HepG2 (cell line): ENCODE data around the gene ETFA. TPM values are rescaled to one million over a fixed set of nuclear protein-coding genes. Genes with fewer than 3 reads are reported as not detected.

ENCODE experiments used
- ADNP ChIP-seq: sonication (generic); formaldehyde crosslinking; IDR thresholded peaks from 2 replicates; pipeline ENCODE4 v1.4.0; 2020; ENCODE audit warnings: missing genetic modification reagents
- BRCA1 ChIP-seq: sonication (generic); formaldehyde crosslinking; IDR thresholded peaks from 2 replicates; pipeline ENCODE4 v1.4.0; 2020; ENCODE audit warnings: missing genetic modification reagents
- CAMTA2 ChIP-seq: sonication (generic); formaldehyde crosslinking; IDR thresholded peaks from 2 replicates; pipeline ENCODE4 v1.4.0; 2020; ENCODE audit warnings: mild to moderate bottlenecking, missing genetic modification reagents, borderline replicate concordance
- KDM6A ChIP-seq: IDR thresholded peaks from 2 replicates; pipeline ENCODE4 v1.6.1; 2016; ENCODE audit warnings: low read depth
- KLF11 ChIP-seq: IDR thresholded peaks from 2 replicates; pipeline ENCODE4 v1.6.1; 2016; ENCODE audit warnings: missing compliant biosample characterization
- NKX3-1 ChIP-seq: sonication (generic); formaldehyde crosslinking; IDR thresholded peaks from 2 replicates; pipeline ENCODE4 v1.5.0; 2020; ENCODE audit warnings: missing genetic modification reagents
- NR1H2 ChIP-seq: sonication (generic); formaldehyde crosslinking; IDR thresholded peaks from 2 replicates; pipeline ENCODE4 v1.8.1; 2022; ENCODE audit warnings: low read depth, missing genetic modification reagents, borderline replicate concordance
- NR2C2 ChIP-seq: sonication (generic); formaldehyde crosslinking; IDR thresholded peaks from 2 replicates; pipeline ENCODE4 v1.4.0; 2020; ENCODE audit warnings: missing genetic modification reagents, mild to moderate bottlenecking, moderate library complexity, borderline replicate concordance
- ONECUT2 ChIP-seq: sonication (generic); formaldehyde crosslinking; IDR thresholded peaks from 2 replicates; pipeline ENCODE4 v1.4.0; 2020; ENCODE audit warnings: missing genetic modification reagents
- PAWR ChIP-seq: sonication (generic); formaldehyde crosslinking; IDR thresholded peaks from 2 replicates; pipeline ENCODE4 v1.4.0; 2020; ENCODE audit warnings: missing genetic modification reagents, mild to moderate bottlenecking, borderline replicate concordance
- PITX1 ChIP-seq: sonication (generic); formaldehyde crosslinking; IDR thresholded peaks from 2 replicates; pipeline ENCODE4 v1.5.1; 2020; ENCODE audit warnings: mild to moderate bottlenecking, missing genetic modification reagents
- POLR2A ChIP-seq, 2 experiments: IDR thresholded peaks; 2 replicates each; pipeline ENCODE4 v1.6.1; 2011; ENCODE audit warnings: low read depth in 2 of 2, low read length in 2 of 2, mild to moderate bottlenecking in 1 of 2, moderate library complexity in 1 of 2; ENCODE audit not compliant: insufficient read depth in 1 of 2
- POLR2AphosphoS5 ChIP-seq: IDR thresholded peaks from 2 replicates; pipeline ENCODE4 v1.6.1; 2012; ENCODE audit warnings: low read depth, low read length
- TCF7 ChIP-seq: sonication (generic); IDR thresholded peaks from 2 replicates; pipeline ENCODE4 v1.6.1; 2016; ENCODE audit warnings: antibody characterized with exemption, low read depth
- ZEB1 ChIP-seq: IDR thresholded peaks from 2 replicates; pipeline ENCODE4 v1.6.1; 2012; ENCODE audit warnings: mild to moderate bottlenecking, low read depth, inconsistent platforms; ENCODE audit not compliant: insufficient replicate concordance
- ZFYVE20 ChIP-seq: sonication (generic); formaldehyde crosslinking; IDR thresholded peaks from 2 replicates; pipeline ENCODE4 v1.8.0; 2023; ENCODE audit warnings: low read depth, mild to moderate bottlenecking, moderate library complexity, missing genetic modification reagents, borderline replicate concordance
- ZNF567 ChIP-seq: sonication (generic); formaldehyde crosslinking; IDR thresholded peaks from 2 replicates; pipeline ENCODE4 v1.8.1; 2023; ENCODE audit warnings: mild to moderate bottlenecking, missing genetic modification reagents, borderline replicate concordance
- ZNF768 ChIP-seq: sonication (generic); formaldehyde crosslinking; IDR thresholded peaks from 2 replicates; pipeline ENCODE4 v1.4.0; 2020; ENCODE audit warnings: missing genetic modification reagents
- ZNF772 ChIP-seq: sonication (generic); formaldehyde crosslinking; IDR thresholded peaks from 2 replicates; pipeline ENCODE4 v1.5.0; 2020; ENCODE audit warnings: mild to moderate bottlenecking, missing genetic modification reagents
- polyA plus RNA-seq, 8 experiments: library from polyadenylated mRNA; depleted of rRNA in 3 of 8; stranded (reverse) in 7 of 8; unstranded in 1 of 8; fragments of >200 nt; fragmentation: Illumina TruSeq in 4 of 8; extraction: Trizol in 4 of 8; gene quantifications; 2 replicates each; pipeline versions ENCODE4 v1.2.1 to v1.2.3, GENCODE V29; 2011 to 2016; ENCODE audit warnings: low read depth in 4 of 8, missing spikeins in 1 of 8, mixed read lengths in 1 of 8; ENCODE audit not compliant: insufficient read depth in 1 of 8
- total RNA-seq, 5 experiments: library from RNA; depleted of rRNA; stranded (reverse); fragments of >200 nt; fragmentation: Illumina TruSeq; extraction: Trizol; gene quantifications; 2 replicates each; pipeline ENCODE4 v1.2.3, GENCODE V29; 2016; ENCODE audit warnings: low read depth in 1 of 5
- TF ChIP-seq, protein P1 (sequence below): sonication (generic); formaldehyde crosslinking; IDR thresholded peaks from 2 replicates; pipeline ENCODE4 v1.8.1; 2023; ENCODE audit warnings: mild to moderate bottlenecking, missing genetic modification reagents
- TF ChIP-seq, protein P2 (sequence below): sonication (generic); formaldehyde crosslinking; IDR thresholded peaks from 2 replicates; pipeline ENCODE4 v1.4.0; 2020; ENCODE audit warnings: mild to moderate bottlenecking, low read depth, missing genetic modification reagents
- TF ChIP-seq, protein P3 (sequence below): sonication (generic); formaldehyde crosslinking; IDR thresholded peaks from 2 replicates; pipeline ENCODE4 v1.4.0; 2020; ENCODE audit warnings: missing genetic modification reagents
- TF ChIP-seq, protein P4 (sequence below): sonication (generic); formaldehyde crosslinking; IDR thresholded peaks from 2 replicates; pipeline ENCODE4 v1.9.0; 2021; ENCODE audit warnings: missing genetic modification reagents, mild to moderate bottlenecking, borderline replicate concordance
- TF ChIP-seq, protein P5 (sequence below): sonication (generic); formaldehyde crosslinking; IDR thresholded peaks from 2 replicates; pipeline ENCODE4 v1.4.0; 2020; ENCODE audit warnings: missing genetic modification reagents

ETFA gene
- total and polyA plus RNA-seq, 2 of the 13 experiments (the other 11 are each of a cell fraction or from before 2014, with no cell fraction given): 291 to 396 TPM

DNA sequence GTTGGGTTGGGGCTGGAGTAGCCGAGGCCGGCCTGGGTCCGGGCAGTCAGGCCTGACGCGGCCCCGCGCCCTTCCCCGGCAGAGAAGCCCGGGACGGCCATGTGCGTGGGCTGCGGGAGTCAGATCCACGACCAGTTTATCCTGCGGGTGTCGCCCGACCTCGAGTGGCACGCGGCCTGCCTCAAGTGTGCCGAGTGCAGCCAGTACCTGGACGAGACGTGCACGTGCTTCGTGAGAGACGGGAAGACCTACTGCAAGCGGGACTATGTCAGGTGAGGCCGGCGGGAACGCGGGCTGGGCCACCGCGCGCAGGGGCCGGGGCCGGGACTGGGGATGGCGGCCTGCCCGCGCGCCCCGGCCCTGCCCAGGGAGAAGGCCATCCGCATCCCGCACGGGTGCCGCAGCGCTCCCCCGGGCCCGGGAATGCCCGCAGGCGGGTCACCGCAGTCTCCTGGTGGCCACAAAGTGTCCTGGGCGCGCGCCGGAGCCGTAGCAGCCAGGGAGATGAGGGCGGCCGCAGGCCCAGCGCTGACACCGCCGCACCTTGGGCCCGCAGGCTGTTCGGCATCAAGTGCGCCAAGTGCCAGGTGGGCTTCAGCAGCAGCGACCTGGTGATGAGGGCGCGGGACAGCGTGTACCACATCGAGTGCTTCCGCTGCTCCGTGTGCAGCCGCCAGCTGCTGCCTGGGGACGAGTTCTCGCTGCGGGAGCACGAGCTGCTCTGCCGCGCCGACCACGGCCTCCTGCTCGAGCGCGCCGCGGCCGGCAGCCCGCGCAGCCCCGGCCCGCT, 26.6 kb upstream of the ETFA start (continued):
- TF ChIP-seq, protein P1, sequence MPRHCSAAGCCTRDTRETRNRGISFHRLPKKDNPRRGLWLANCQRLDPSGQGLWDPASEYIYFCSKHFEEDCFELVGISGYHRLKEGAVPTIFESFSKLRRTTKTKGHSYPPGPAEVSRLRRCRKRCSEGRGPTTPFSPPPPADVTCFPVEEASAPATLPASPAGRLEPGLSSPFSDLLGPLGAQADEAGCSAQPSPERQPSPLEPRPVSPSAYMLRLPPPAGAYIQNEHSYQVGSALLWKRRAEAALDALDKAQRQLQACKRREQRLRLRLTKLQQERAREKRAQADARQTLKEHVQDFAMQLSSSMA (CRISPR knock-in tag): peak; percentile 79; the same call in 1 of the 2 replicates
- TF ChIP-seq ZEB1 (no peak), KLF11 (no peak), TCF7 (no peak), ADNP (CRISPR knock-in tag) (no peak), ZNF768 (CRISPR knock-in tag) (peak; percentile 52), ZNF567 (CRISPR knock-in tag) (no peak), PITX1 (peak; percentile 34; the same call in 1 of the 2 replicates), POLR2AphosphoS5 (no peak), POLR2A (IDR thresholded peaks at IDR 0.05; ENCODE audit: insufficient read depth in 1 of 2, low read depth in 2 of 2, low read length in 2 of 2) (peak in 1 of 2 experiments; percentile 28; a peak in 1 of 4 replicates), NKX3-1 (peak; percentile 80), NR2C2 (peak; percentile 59), ONECUT2 (CRISPR knock-in tag) (no peak), NR1H2 (CRISPR knock-in tag) (no peak), BRCA1 (CRISPR knock-in tag) (peak; percentile 47; the same call in 1 of the 2 replicates), ZFYVE20 (CRISPR knock-in tag) (0 out of 2 replicates have a peak, but pooled peaks have one; percentile 77), CAMTA2 (CRISPR knock-in tag) (0 out of 2 replicates have a peak, but pooled peaks have one; percentile 56), ZNF772 (CRISPR knock-in tag) (peak; percentile 80), KDM6A (CRISPR knock-in tag) (no peak), PAWR (CRISPR knock-in tag) (no peak)
- TF ChIP-seq, protein P2, sequence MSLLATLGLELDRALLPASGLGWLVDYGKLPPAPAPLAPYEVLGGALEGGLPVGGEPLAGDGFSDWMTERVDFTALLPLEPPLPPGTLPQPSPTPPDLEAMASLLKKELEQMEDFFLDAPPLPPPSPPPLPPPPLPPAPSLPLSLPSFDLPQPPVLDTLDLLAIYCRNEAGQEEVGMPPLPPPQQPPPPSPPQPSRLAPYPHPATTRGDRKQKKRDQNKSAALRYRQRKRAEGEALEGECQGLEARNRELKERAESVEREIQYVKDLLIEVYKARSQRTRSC (CRISPR knock-in tag): peak; percentile 59; the same call in 1 of the 2 replicates
- TF ChIP-seq, protein P3, sequence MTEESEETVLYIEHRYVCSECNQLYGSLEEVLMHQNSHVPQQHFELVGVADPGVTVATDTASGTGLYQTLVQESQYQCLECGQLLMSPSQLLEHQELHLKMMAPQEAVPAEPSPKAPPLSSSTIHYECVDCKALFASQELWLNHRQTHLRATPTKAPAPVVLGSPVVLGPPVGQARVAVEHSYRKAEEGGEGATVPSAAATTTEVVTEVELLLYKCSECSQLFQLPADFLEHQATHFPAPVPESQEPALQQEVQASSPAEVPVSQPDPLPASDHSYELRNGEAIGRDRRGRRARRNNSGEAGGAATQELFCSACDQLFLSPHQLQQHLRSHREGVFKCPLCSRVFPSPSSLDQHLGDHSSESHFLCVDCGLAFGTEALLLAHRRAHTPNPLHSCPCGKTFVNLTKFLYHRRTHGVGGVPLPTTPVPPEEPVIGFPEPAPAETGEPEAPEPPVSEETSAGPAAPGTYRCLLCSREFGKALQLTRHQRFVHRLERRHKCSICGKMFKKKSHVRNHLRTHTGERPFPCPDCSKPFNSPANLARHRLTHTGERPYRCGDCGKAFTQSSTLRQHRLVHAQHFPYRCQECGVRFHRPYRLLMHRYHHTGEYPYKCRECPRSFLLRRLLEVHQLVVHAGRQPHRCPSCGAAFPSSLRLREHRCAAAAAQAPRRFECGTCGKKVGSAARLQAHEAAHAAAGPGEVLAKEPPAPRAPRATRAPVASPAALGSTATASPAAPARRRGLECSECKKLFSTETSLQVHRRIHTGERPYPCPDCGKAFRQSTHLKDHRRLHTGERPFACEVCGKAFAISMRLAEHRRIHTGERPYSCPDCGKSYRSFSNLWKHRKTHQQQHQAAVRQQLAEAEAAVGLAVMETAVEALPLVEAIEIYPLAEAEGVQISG (CRISPR knock-in tag): peak; percentile 70
- TF ChIP-seq, protein P4, sequence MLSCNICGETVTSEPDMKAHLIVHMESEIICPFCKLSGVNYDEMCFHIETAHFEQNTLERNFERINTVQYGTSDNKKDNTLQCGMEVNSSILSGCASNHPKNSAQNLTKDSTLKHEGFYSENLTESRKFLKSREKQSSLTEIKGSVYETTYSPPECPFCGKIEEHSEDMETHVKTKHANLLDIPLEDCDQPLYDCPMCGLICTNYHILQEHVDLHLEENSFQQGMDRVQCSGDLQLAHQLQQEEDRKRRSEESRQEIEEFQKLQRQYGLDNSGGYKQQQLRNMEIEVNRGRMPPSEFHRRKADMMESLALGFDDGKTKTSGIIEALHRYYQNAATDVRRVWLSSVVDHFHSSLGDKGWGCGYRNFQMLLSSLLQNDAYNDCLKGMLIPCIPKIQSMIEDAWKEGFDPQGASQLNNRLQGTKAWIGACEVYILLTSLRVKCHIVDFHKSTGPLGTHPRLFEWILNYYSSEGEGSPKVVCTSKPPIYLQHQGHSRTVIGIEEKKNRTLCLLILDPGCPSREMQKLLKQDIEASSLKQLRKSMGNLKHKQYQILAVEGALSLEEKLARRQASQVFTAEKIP (CRISPR knock-in tag): no peak
- TF ChIP-seq, protein P5, sequence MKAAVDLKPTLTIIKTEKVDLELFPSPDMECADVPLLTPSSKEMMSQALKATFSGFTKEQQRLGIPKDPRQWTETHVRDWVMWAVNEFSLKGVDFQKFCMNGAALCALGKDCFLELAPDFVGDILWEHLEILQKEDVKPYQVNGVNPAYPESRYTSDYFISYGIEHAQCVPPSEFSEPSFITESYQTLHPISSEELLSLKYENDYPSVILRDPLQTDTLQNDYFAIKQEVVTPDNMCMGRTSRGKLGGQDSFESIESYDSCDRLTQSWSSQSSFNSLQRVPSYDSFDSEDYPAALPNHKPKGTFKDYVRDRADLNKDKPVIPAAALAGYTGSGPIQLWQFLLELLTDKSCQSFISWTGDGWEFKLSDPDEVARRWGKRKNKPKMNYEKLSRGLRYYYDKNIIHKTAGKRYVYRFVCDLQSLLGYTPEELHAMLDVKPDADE (CRISPR knock-in tag): peak; percentile 75; the same call in 1 of the 2 replicates
